HG02852 (cell line): Measurements from ENCODE around the gene ZNF391.
"Not testable (repeated sequence)": the region's sequence is repeated elsewhere in the genome, so short reads cannot be mapped to it uniquely, and the experiment has no call there.

Experiments used
- ATAC-seq: cut with Tn5 transposase; IDR thresholded peaks from one replicate; pipeline ENCODE4 v1.9.1; 2021; ENCODE audit warnings: mild to moderate bottlenecking, moderate library complexity; ENCODE audit not compliant: unreplicated experiment

Gene ZNF391

GRCh38 chr6:27422651-27423332 is 34.2 kb downstream of the ZNF391 start:
- no peak for ATAC-seq

- ATAC-seq, result not testable (repeated sequence)
Observed at GRCh38 chr6:27424851-27425250, 36.3 kb downstream of the ZNF391 start.

- ATAC-seq, result no peak
Observed at GRCh38 chr6:27426045-27426620, 37.6 kb downstream of the ZNF391 start.

GRCh38 chr6:27428502-27428901 is 39.9 kb downstream of the ZNF391 start:
- ATAC-seq, result no peak

- no peak for ATAC-seq
Observed at GRCh38 chr6:27428966-27429365, 40.4 kb downstream of the ZNF391 start.

DNA sequence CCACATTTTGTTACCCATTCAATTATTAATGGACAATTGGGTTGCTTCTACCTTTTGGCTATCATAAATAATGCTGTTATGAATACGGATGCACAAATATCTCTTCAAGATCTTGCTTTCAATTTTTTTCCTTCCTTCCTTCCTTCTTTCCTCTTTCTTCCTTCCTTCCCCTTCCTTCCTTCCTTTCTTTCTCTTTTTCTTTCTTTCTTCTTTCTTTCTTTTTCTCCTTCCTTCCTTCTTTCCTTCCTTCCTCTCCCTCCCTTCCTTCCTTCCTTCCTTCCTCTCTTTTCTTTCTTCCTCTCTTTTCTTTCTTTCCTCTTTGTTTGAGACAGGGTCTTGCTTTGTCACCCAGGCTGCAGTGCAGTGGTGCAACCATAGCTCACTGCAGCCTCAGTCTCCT is 45.2 kb downstream of the ZNF391 start:
- ATAC-seq, result no peak

GRCh38 chr6:27439371-27439770 is 50.8 kb downstream of the ZNF391 start:
- ATAC-seq, result no peak

DNA sequence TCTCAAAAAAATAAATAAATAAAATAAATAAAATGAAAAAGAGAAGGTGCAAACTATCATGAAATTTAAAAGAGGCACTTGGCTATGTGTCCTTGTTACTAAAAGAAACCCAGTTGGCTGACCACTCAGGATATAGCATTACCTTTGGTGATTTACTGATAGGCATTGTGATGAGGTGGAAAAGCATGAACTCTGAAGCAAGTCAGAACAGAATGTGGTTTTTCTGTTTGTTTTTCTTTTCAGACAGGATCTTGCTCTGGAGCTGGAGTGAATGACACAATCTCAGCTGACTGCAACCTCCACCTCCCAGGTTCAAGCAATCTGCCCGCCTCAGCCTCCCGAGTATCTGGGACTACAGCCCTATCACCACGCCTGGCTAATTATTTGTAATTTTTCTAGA is 52.4 kb downstream of the ZNF391 start:
- no peak for ATAC-seq

- ATAC-seq, result no peak
Observed at GRCh38 chr6:27442932-27443331, 54.4 kb downstream of the ZNF391 start.

DNA sequence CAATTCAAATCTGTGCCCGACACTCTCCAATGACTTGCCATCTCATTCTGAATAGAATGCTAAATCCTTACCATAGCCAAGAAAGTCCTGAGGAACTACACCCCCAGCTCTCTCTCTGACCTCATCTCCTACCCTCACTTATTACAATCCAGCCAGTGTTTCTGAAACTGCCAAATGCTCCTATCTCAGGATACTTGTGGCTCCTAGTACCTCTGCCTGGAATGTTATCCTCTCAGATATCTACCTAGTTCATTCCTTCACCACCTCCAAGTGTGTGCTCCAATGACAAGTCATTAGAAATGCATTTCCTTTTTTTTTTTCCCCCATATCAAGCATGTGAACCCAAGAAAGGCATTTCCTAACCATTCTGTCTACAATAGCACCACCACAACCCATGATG is 59.9 kb downstream of the ZNF391 start:
- ATAC-seq, result no peak

DNA sequence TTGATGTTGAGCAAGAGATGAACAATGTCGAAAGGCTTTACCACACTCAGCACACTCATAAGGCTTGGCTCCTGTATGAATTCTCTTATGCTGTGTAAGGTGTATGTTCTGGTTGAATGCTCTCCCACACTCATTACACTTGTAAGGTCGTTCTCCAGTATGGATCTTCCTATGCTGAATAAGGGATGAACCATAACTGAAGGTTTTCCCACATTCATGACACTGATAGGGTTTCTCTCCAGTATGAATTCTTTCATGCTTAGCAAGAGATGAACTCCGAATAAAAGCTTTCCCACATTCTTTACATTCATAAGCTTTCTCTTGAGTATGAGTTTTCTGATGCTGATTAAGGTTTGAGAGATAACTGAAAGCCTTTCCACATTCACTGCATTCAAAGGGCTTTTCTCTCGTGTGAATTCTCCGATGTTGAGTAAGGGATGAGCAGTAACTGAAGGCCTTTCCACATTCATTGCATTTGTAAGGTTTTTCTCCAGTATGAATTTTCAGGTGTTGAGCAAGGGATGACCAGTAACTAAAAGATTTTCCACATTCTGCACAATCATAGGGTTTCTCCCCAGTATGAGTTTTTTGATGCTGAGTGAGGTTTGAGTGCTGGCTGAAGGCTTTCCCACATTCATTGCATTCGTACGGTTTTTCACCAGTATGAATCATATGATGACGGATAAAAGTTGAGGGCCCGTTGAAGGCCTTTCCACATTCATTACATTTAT is 63.3 kb downstream of the ZNF391 start:
- no peak for ATAC-seq

DNA sequence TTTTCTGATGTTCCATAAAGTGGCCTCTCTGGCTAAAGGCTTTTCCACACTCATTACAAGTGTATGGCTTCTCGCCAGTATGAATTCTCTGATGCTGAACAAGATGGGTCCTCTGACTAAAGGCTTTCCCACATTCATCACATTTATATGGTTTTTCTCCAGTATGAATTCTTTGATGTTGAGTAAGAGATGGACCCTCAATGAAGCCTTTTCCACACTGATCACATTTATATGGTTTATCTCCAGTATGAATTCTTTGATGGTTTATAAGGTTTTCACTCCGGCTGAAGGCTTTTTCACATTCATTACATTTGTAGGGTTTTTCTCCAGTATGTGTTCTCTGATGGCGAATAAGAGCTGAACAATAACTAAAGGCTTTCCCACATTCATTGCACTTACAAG is 63.9 kb downstream of the ZNF391 start:
- ATAC-seq, result no peak
